ENCODE results near the gene PNPLA6. TPM values are rescaled to one million over a fixed set of nuclear protein-coding genes. Genes with fewer than 3 reads are reported as not detected.

Gene PNPLA6
- total and polyA plus RNA-seq, 9 of the 15 experiments (the other 6 are each of a cell fraction or from before 2014, with no cell fraction given): 0.07 to 30.2 (median 8.3) TPM

GRCh38 chr19:7494416-7495098, 41.0 kb upstream of the PNPLA6 start (continued):
- TF ChIP-seq ETV6 (IDR thresholded peaks at IDR 0.05; ENCODE audit: borderline replicate concordance in 1 of 2, low read depth in 2 of 2, low read length in 1 of 2) (0 out of 4 replicates have a peak, but pooled peaks of 1 of the 2 experiments have one; percentile 39), ETV6 (CRISPR knock-in tag; IDR thresholded peaks at IDR 0.05; ENCODE audit: borderline replicate concordance) (no peak), POLR2G (IDR thresholded peaks at IDR 0.05; ENCODE audit: low read depth, low read length) (peak; percentile 49), SREBF1 (IDR thresholded peaks at IDR 0.05; ENCODE audit: borderline replicate concordance, low read depth, low read length) (no peak), NR2C1 (IDR thresholded peaks at IDR 0.05) (no peak), NR2C1 (tag; IDR thresholded peaks at IDR 0.05) (0 out of 2 replicates have a peak, but pooled peaks have one; percentile 20), LARP7 (IDR thresholded peaks at IDR 0.05) (peak; percentile 98), KLF16 (IDR thresholded peaks at IDR 0.05) (no peak), NCOR1 (IDR thresholded peaks at IDR 0.05) (peak; percentile 72), CREB3 (tag; conservative IDR thresholded peaks at IDR 0.05; ENCODE audit: low read depth) (0 out of 2 replicates have a peak, but pooled peaks have one; percentile 54), CBX3 (IDR thresholded peaks at IDR 0.05; ENCODE audit: borderline replicate concordance in 1 of 2, low read length in 2 of 2) (0 out of 3 replicates have a peak, but pooled peaks of 1 of the 2 experiments have one; percentile 32), FOXK2 (conservative IDR thresholded peaks at IDR 0.05 in 1 of 2, IDR thresholded peaks at IDR 0.05 in 1 of 2; ENCODE audit: low read depth in 2 of 2) (peak; percentile 70 to 86), SAFB2 (IDR thresholded peaks at IDR 0.05; ENCODE audit: borderline replicate concordance, low read depth, low read length, severe bottlenecking) (no peak), ZNF589 (CRISPR knock-in tag; IDR thresholded peaks at IDR 0.05; ENCODE audit: low read depth) (0 out of 2 replicates have a peak, but pooled peaks have one; percentile 37), CBX1 (IDR thresholded peaks at IDR 0.05; ENCODE audit: low read depth) (no peak), CREM (IDR thresholded peaks at IDR 0.05; ENCODE audit: low read depth) (peak; percentile 61), TSC22D4 (tag; IDR thresholded peaks at IDR 0.05) (no peak), TAF7 (tag; IDR thresholded peaks at IDR 0.05) (0 out of 2 replicates have a peak, but pooled peaks have one; percentile 65), ZNF766 (CRISPR knock-in tag; conservative IDR thresholded peaks at IDR 0.05) (no peak), COPS2 (conservative IDR thresholded peaks at IDR 0.05) (no peak), POLR3A (IDR thresholded peaks at IDR 0.05; ENCODE audit: borderline replicate concordance, extremely low read depth, insufficient read depth, insufficient read length) (no peak), JUND (IDR thresholded peaks at IDR 0.05; ENCODE audit: borderline replicate concordance, low read depth, low read length) (no peak), JUND (tag; IDR thresholded peaks at IDR 0.05; ENCODE audit: borderline replicate concordance, low read depth, low read length) (peak; percentile 10; the same call in 2 of the 3 replicates)
- TF ChIP-seq, protein P1, sequence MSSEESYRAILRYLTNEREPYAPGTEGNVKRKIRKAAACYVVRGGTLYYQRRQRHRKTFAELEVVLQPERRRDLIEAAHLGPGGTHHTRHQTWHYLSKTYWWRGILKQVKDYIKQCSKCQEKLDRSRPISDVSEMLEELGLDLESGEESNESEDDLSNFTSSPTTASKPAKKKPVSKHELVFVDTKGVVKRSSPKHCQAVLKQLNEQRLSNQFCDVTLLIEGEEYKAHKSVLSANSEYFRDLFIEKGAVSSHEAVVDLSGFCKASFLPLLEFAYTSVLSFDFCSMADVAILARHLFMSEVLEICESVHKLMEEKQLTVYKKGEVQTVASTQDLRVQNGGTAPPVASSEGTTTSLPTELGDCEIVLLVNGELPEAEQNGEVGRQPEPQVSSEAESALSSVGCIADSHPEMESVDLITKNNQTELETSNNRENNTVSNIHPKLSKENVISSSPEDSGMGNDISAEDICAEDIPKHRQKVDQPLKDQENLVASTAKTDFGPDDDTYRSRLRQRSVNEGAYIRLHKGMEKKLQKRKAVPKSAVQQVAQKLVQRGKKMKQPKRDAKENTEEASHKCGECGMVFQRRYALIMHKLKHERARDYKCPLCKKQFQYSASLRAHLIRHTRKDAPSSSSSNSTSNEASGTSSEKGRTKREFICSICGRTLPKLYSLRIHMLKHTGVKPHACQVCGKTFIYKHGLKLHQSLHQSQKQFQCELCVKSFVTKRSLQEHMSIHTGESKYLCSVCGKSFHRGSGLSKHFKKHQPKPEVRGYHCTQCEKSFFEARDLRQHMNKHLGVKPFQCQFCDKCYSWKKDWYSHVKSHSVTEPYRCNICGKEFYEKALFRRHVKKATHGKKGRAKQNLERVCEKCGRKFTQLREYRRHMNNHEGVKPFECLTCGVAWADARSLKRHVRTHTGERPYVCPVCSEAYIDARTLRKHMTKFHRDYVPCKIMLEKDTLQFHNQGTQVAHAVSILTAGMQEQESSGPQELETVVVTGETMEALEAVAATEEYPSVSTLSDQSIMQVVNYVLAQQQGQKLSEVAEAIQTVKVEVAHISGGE (CRISPR knock-in tag; IDR thresholded peaks at IDR 0.05): no peak
